Islet of Langerhans (tissue), 1 donor: ENCODE data around the gene MEIS2.

Experiments used
- FAIRE-seq: peaks from one replicate; lab custom pipeline; 2011; peaks lifted over from hg19 to GRCh38; lab: Jason Lieb, UNC

Gene MEIS2

GRCh38 chr15:37077623-37078351, 22.6 kb downstream of the MEIS2 start:
- peak; percentile 24 for FAIRE-seq

- peak; percentile 87 for FAIRE-seq
Measured at GRCh38 chr15:37076543-37076942, 23.8 kb downstream of the MEIS2 start.

GRCh38 chr15:37075777-37076176, 24.6 kb downstream of the MEIS2 start:
- no peak for FAIRE-seq

GRCh38 chr15:37072181-37072580, 28.2 kb downstream of the MEIS2 start:
- no peak for FAIRE-seq

- no peak for FAIRE-seq
Measured at GRCh38 chr15:37071134-37071533, 29.2 kb downstream of the MEIS2 start.

- no peak for FAIRE-seq
Measured at GRCh38 chr15:37070686-37071085, 29.7 kb downstream of the MEIS2 start.

- no peak for FAIRE-seq
Measured at GRCh38 chr15:37061996-37062395, 38.4 kb downstream of the MEIS2 start.

GRCh38 chr15:37059086-37059485, 41.3 kb downstream of the MEIS2 start:
- FAIRE-seq, result peak; percentile 79

- no peak for FAIRE-seq
Measured at GRCh38 chr15:37058316-37058985, 41.9 kb downstream of the MEIS2 start.

- no peak for FAIRE-seq
Measured at GRCh38 chr15:37057831-37058230, 42.5 kb downstream of the MEIS2 start.

- FAIRE-seq, result peak; percentile 95
Measured at GRCh38 chr15:37057256-37057655, 43.1 kb downstream of the MEIS2 start.

- FAIRE-seq, result no peak
Measured at GRCh38 chr15:37056177-37057121, 43.9 kb downstream of the MEIS2 start.

GRCh38 chr15:37055481-37055880, 44.9 kb downstream of the MEIS2 start:
- no peak for FAIRE-seq

GRCh38 chr15:37054336-37054735, 46.0 kb downstream of the MEIS2 start:
- no peak for FAIRE-seq

GRCh38 chr15:37053166-37053565, 47.2 kb downstream of the MEIS2 start:
- no peak for FAIRE-seq

GRCh38 chr15:37050345-37050744, 50.0 kb downstream of the MEIS2 start:
- FAIRE-seq, result no peak

GRCh38 chr15:37046876-37047614, 53.3 kb downstream of the MEIS2 start:
- FAIRE-seq, result peak; percentile 21

- no peak for FAIRE-seq
Measured at GRCh38 chr15:37045859-37046740, 54.2 kb downstream of the MEIS2 start.

- no peak for FAIRE-seq
Measured at GRCh38 chr15:37044915-37045648, 55.3 kb downstream of the MEIS2 start.

- no peak for FAIRE-seq
Measured at GRCh38 chr15:37041836-37042235, 58.5 kb downstream of the MEIS2 start.
